ENCODE data around the gene CCDC86.

GRCh38 chr11:60816590-60817157 is 25.2 kb upstream of the CCDC86 start:
- no peak for TF ChIP-seq FOXP1 (CRISPR knock-in tag; IDR thresholded peaks at IDR 0.05)
- no peak for TF ChIP-seq CTCF (IDR thresholded peaks at IDR 0.05 in 2 of 3, conservative IDR thresholded peaks at IDR 0.05 in 1 of 3; ENCODE audit: insufficient read depth in 2 of 3, low read depth in 1 of 3, low read length in 3 of 3)
- no peak for TF ChIP-seq SMAD4 (CRISPR knock-in tag; conservative IDR thresholded peaks at IDR 0.05)
